Measurements from ENCODE around the gene ADCY5.

ADCY5 gene

GRCh38 chr3:123301331-123302184 is 147.3 kb downstream of the ADCY5 start:
- DNase-seq (ENCODE audit: low read depth), result no peak

GRCh38 chr3:123300583-123300982 is 148.3 kb downstream of the ADCY5 start:
- no peak for DNase-seq (ENCODE audit: low read depth)

- DNase-seq (ENCODE audit: low read depth), result no peak
These were observed 148.8 kb downstream of the ADCY5 start for GRCh38 chr3:123300056-123300455.

GRCh38 chr3:123299581-123299980 is 149.3 kb downstream of the ADCY5 start:
- no peak for DNase-seq (ENCODE audit: low read depth)

GRCh38 chr3:123298903-123299302 is 150.0 kb downstream of the ADCY5 start:
- DNase-seq (ENCODE audit: low read depth), result no peak

- no peak for DNase-seq (ENCODE audit: low read depth)
These were observed 151.3 kb downstream of the ADCY5 start for GRCh38 chr3:123297627-123297899.

GRCh38 chr3:123296836-123297626 is 151.9 kb downstream of the ADCY5 start:
- DNase-seq (ENCODE audit: low read depth), result no peak

- no peak for DNase-seq (ENCODE audit: low read depth)
These were observed 152.6 kb downstream of the ADCY5 start for GRCh38 chr3:123296261-123296660.

GRCh38 chr3:123295901-123296250 is 153.0 kb downstream of the ADCY5 start:
- no peak for DNase-seq (ENCODE audit: low read depth)

- no peak for DNase-seq (ENCODE audit: low read depth)
These were observed 153.6 kb downstream of the ADCY5 start for GRCh38 chr3:123295171-123295900.

GRCh38 chr3:123294296-123294938 is 154.5 kb downstream of the ADCY5 start:
- no peak for DNase-seq (ENCODE audit: low read depth)

GRCh38 chr3:123292321-123293310 is 156.3 kb downstream of the ADCY5 start:
- DNase-seq (ENCODE audit: low read depth), result no peak

GRCh38 chr3:123291404-123291803 is 157.5 kb downstream of the ADCY5 start:
- no peak for DNase-seq (ENCODE audit: low read depth)

GRCh38 chr3:123290962-123291361 is 157.9 kb downstream of the ADCY5 start:
- DNase-seq (ENCODE audit: low read depth), result no peak

- no peak for DNase-seq (ENCODE audit: low read depth)
These were observed 158.6 kb downstream of the ADCY5 start for GRCh38 chr3:123290107-123290930.

GRCh38 chr3:123289391-123290106 is 159.3 kb downstream of the ADCY5 start:
- DNase-seq (ENCODE audit: low read depth), result no peak

- DNase-seq (ENCODE audit: low read depth), result no peak
These were observed 161.0 kb downstream of the ADCY5 start for GRCh38 chr3:123287962-123288302.

GRCh38 chr3:123287051-123287961 is 161.6 kb downstream of the ADCY5 start:
- no peak for DNase-seq (ENCODE audit: low read depth)
